CD4-positive, CD25-positive, alpha-beta regulatory T cell (primary cell): ENCODE data around the gene RHEBL1. TPM values are rescaled to one million over a fixed set of nuclear protein-coding genes. Genes with fewer than 3 reads are reported as not detected.

Experiments
- ATAC-seq, 2 donors: fragments of 150-1000 bp; cut with Tn5 transposase; one replicate each; pipeline ENCODE4 v1.10.0; 2021; ENCODE audit warnings: low read depth in 2 of 2, moderate number of reproducible peaks in 2 of 2, moderate library complexity in 1 of 2
- DNase-seq, 3 donors: peaks; one replicate each; pipeline versions ENCODE4 v3.0.0 to v3.0.0-alpha.2; 2012 to 2022; ENCODE audit warnings: mixed read lengths in 1 of 3
- H3K27ac ChIP-seq: one replicate; pipeline ENCODE4 v1.7.0; 2013; ENCODE audit warnings: mild to moderate bottlenecking, low read length; ENCODE audit not compliant: insufficient read depth, poor library complexity, severe bottlenecking
- H3K27me3 ChIP-seq: one replicate; pipeline ENCODE4 v1.7.0; 2013; ENCODE audit warnings: low read length; ENCODE audit not compliant: control insufficient read depth, insufficient read depth
- H3K36me3 ChIP-seq: one replicate; pipeline ENCODE4 v1.7.0; 2013; ENCODE audit warnings: mild to moderate bottlenecking, low read length, moderate library complexity; ENCODE audit not compliant: control insufficient read depth, insufficient read depth
- H3K4me1 ChIP-seq: 2 replicates; pipeline ENCODE4 v1.7.0; 2013; ENCODE audit warnings: mild to moderate bottlenecking, low read length; ENCODE audit not compliant: insufficient read depth, control insufficient read depth, poor library complexity, severe bottlenecking
- H3K4me3 ChIP-seq: one replicate; pipeline ENCODE4 v1.7.0; 2013; ENCODE audit warnings: low read depth, mild to moderate bottlenecking, low read length, moderate library complexity
- H3K9me3 ChIP-seq, 2 experiments: 1 replicate in 1 of 2; 2 replicates in 1 of 2; pipeline ENCODE4 v1.7.0; 2013; ENCODE audit warnings: low read length in 2 of 2, mild to moderate bottlenecking in 1 of 2, moderate library complexity in 1 of 2; ENCODE audit not compliant: control insufficient read depth in 2 of 2
- H3K27ac Mint-ChIP-seq, 3 donors: one replicate each; pipeline ENCODE4 v1.8.0; 2020 to 2022; ENCODE audit warnings: mild to moderate bottlenecking in 3 of 3, mixed read lengths in 3 of 3, moderate library complexity in 2 of 3
- H3K27me3 Mint-ChIP-seq: one replicate; pipeline ENCODE4 v1.8.0; 2022; ENCODE audit warnings: mild to moderate bottlenecking, mixed read lengths
- H3K36me3 Mint-ChIP-seq: one replicate; pipeline ENCODE4 v1.8.0; 2020; ENCODE audit warnings: mixed read lengths
- H3K4me1 Mint-ChIP-seq, 4 donors: one replicate each; pipeline ENCODE4 v1.8.0; 2020 to 2022; ENCODE audit warnings: mixed read lengths in 4 of 4, mild to moderate bottlenecking in 1 of 4
- H3K4me3 Mint-ChIP-seq, 4 donors: one replicate each; pipeline ENCODE4 v1.8.0; 2020 to 2022; ENCODE audit warnings: mild to moderate bottlenecking in 4 of 4, mixed read lengths in 4 of 4, moderate library complexity in 3 of 4
- H3K9me3 Mint-ChIP-seq, 7 donors: one replicate each; pipeline ENCODE4 v1.8.0; 2020 to 2022; ENCODE audit warnings: mixed read lengths in 7 of 7, mild to moderate bottlenecking in 3 of 7, moderate library complexity in 2 of 7
- polyA plus RNA-seq, 4 donors: library from polyadenylated mRNA; unstranded; fragments of 300-500 nt; fragmentation: Illumina TruSeq; gene quantifications; one replicate each; pipeline ENCODE4 v1.2.3, GENCODE V29; 2021
- total RNA-seq: library from RNA; stranded (reverse); gene quantifications from one replicate; pipeline ENCODE4 v1.2.3, GENCODE V29; 2022

The RHEBL1 gene, protein sequence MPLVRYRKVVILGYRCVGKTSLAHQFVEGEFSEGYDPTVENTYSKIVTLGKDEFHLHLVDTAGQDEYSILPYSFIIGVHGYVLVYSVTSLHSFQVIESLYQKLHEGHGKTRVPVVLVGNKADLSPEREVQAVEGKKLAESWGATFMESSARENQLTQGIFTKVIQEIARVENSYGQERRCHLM
- 6.0 TPM for total RNA-seq
- 10 to 100 TPM; 11.7 to 19.5 (median 15.8) TPM for polyA plus RNA-seq

DNA sequence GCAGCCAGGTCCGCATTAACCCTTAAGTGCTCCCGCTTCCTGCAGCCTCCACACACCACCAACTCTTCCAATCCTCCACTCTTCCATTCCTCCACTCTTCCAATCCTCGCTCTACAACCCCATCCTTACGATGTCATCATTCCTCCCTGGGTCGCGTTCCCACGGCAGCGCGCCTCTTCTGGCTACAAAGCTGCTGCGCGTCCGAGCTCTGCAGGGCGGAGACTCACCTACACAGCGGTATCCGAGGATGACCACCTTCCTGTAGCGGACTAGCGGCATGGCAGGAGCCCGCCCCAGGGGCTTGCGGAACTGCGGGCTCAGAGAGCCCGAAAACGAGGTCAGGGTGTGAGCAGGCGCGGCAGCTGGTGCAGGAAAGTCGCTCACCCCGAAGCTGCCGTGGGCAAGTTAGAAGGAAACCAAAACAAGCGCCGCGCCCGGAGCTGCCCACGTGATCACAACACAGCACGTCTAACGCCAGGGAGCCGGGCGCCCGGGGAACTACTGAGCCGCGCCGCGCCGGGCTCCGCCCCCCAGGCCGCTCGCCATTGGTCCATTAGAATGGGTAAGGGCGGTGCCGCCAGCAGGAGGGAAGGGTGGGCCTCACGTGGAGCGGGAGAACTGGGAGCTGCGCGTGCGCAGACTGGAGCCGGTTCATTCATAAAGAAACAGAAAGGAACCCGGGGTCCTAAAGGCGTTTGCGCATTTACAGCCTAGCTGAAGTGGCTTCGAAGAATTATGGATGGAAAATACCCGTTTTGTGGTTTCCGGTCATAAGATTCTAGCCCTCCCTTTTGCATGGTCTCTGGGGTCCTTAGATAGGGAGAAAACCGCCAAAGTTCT is at the start of gene RHEBL1:
RHEBL1 (minus strand) TSS at position 473 of the 840 bp plus-strand sequence; CDS start at position 279, 194 bp downstream.
- Mint-ChIP-seq H3K9me3 (no peaks in the 10 kb centered on the region), H3K27me3 (no peaks in the 10 kb centered on the region), H3K27ac (peak within 1 kb of the TSS; percentile 69 to 98 (median 97)), H3K36me3 (no peaks in the 10 kb centered on the region), H3K4me3 (peak within 1 kb of the TSS; percentile 97 to 100 (median 98)), H3K4me1 (peaks cover 4 to 25% (median 10%) of the 10 kb centered on the region in 4 donors)
- Histone ChIP-seq H3K27me3 (no peaks in the 10 kb centered on the region), H3K9me3 (no peaks in the 10 kb centered on the region), H3K27ac (peak within 1 kb of the TSS; percentile 82), H3K4me3 (peak within 1 kb of the TSS; percentile 92), H3K36me3 (peaks cover 10% of the 10 kb centered on the region), H3K4me1 (peaks cover 12% of the 10 kb centered on the region)
- ATAC-seq: peak; percentile 99 to 100
- DNase-seq: peak; percentile 94 to 99 (median 97)

DNA sequence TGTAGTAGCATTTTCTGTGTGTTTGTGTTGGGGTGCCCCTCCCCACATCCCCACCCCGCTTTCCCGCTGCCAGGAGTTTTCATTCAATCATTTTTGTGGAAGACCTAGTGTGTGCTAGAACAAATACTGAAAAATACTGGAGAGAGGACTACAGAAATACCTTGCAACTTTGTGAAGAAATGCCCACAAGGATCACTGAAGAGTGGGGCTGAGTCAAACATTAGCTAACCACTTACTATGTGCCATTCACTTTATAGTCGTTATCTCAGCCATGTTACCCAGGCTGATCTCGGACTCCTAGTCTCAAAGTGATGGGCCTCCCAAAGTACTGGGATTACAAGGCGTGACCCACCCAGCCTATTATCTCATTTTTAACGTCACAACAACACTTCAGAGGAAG is 41.4 kb upstream of the RHEBL1 start:
- no peaks in the 10 kb centered on the region for H3K27me3 ChIP-seq
- no peak for ATAC-seq
- H3K4me1 Mint-ChIP-seq: peaks cover 5 to 47% (median 35%) of the 10 kb centered on the region in 4 donors
- no peaks in the 10 kb centered on the region for H3K9me3 ChIP-seq
- H3K4me3 Mint-ChIP-seq: peak overlapping the region; percentile 97 to 99 (median 98)
- peaks cover 9% of the 10 kb centered on the region for H3K36me3 Mint-ChIP-seq
- H3K27ac Mint-ChIP-seq: peak overlapping the region; percentile 99
- peaks cover 30% of the 10 kb centered on the region for H3K4me1 ChIP-seq
- no peaks in the 10 kb centered on the region for H3K9me3 Mint-ChIP-seq
- no peak for DNase-seq
- peak overlapping the region; percentile 93 for H3K27ac ChIP-seq
- H3K4me3 ChIP-seq: peak overlapping the region; percentile 72
- peaks cover 14% of the 10 kb centered on the region for H3K36me3 ChIP-seq
- peaks cover 5% of the 10 kb centered on the region for H3K27me3 Mint-ChIP-seq

DNA sequence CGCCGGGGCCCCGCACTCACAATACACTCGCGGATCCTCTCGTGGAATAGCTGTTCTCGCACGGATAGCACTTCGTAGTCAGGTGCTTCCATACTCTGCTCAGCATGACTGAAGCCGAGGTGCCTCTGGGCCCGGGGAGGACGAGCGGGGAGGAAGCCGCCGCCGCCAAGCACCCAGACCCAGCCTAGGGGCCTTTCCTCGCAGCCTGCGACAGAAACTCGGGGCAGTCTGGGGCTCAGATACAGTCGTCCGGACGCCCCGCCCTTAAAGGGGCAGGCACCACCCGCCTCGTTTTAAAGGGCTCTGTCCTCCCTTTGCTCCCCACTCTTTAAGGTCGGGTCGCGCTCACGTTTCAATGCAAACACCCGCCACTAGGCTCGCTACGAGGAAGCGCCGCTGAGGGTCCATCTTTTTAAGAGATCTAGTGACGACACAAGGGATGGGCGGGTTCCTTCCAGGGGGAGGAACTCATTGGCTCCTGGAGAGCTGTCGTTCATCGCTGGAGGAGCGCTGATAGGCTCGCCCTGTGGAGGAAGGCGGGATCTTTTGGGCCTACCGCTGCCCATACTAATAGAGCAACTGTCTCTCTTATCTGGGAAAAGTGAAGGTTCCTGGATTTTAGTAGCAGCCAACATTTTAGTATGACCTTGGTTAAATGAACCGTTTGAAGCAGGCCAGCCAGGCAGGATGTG is 40.8 kb upstream of the RHEBL1 start, which contains the start of gene LMBR1L:
LMBR1L (minus strand) TSS at position 384 of the 692 bp plus-strand sequence; CDS start at position 92, 292 bp downstream.
- Mint-ChIP-seq H3K36me3 (peaks cover 14% of the 10 kb centered on the region), H3K27me3 (peaks cover 4% of the 10 kb centered on the region), H3K9me3 (no peaks in the 10 kb centered on the region), H3K27ac (peak within 1 kb of the TSS; percentile 99), H3K4me3 (peak within 1 kb of the TSS; percentile 97 to 99 (median 98)), H3K4me1 (peaks cover 5 to 49% (median 34%) of the 10 kb centered on the region in 4 donors)
- peaks cover 30% of the 10 kb centered on the region for H3K4me1 ChIP-seq
- peaks cover 20% of the 10 kb centered on the region for H3K36me3 ChIP-seq
- peak; percentile 94 for ATAC-seq
- H3K27me3 ChIP-seq: no peaks in the 10 kb centered on the region
- H3K9me3 ChIP-seq: no peaks in the 10 kb centered on the region
- DNase-seq: peak; percentile 95 to 99 (median 97)
- peak within 1 kb of the TSS; percentile 84 for H3K4me3 ChIP-seq
- H3K27ac ChIP-seq: peak within 1 kb of the TSS; percentile 93

GRCh38 chr12:49109641-49110463 is 40.1 kb upstream of the RHEBL1 start:
- H3K4me3 Mint-ChIP-seq: peak overlapping the region; percentile 97 to 99 (median 98)
- DNase-seq (peak in 2 of 3 donors; percentile 21 to 56), ATAC-seq (no peak)
- peaks cover 30% of the 10 kb centered on the region for H3K4me1 ChIP-seq
- H3K27ac ChIP-seq: peak overlapping the region; percentile 93
- peaks cover 27% of the 10 kb centered on the region for H3K36me3 ChIP-seq
- no peaks in the 10 kb centered on the region for H3K9me3 Mint-ChIP-seq
- peaks cover 14% of the 10 kb centered on the region for H3K36me3 Mint-ChIP-seq
- H3K4me1 Mint-ChIP-seq: peaks cover 5 to 53% (median 33%) of the 10 kb centered on the region in 4 donors
- H3K27ac Mint-ChIP-seq: peak overlapping the region; percentile 99
- no peaks in the 10 kb centered on the region for H3K27me3 ChIP-seq
- H3K27me3 Mint-ChIP-seq: no peaks in the 10 kb centered on the region
- peak overlapping the region; percentile 84 for H3K4me3 ChIP-seq
- no peaks in the 10 kb centered on the region for H3K9me3 ChIP-seq

GRCh38 chr12:49108958-49109404 is 39.2 kb upstream of the RHEBL1 start:
- Histone ChIP-seq H3K4me3 (peak overlapping the region; percentile 84), H3K4me1 (peaks cover 30% of the 10 kb centered on the region), H3K27ac (peak overlapping the region; percentile 93), H3K9me3 (no peaks in the 10 kb centered on the region), H3K27me3 (no peaks in the 10 kb centered on the region), H3K36me3 (peaks cover 34% of the 10 kb centered on the region)
- H3K9me3 Mint-ChIP-seq: no peaks in the 10 kb centered on the region
- peaks cover 18% of the 10 kb centered on the region for H3K36me3 Mint-ChIP-seq
- peak overlapping the region; percentile 66 to 99 (median 99) for H3K27ac Mint-ChIP-seq
- H3K4me3 Mint-ChIP-seq: peak overlapping the region; percentile 97 to 99 (median 98)
- DNase-seq (no peak), ATAC-seq (no peak)
- H3K27me3 Mint-ChIP-seq: no peaks in the 10 kb centered on the region
- peaks cover 5 to 57% (median 36%) of the 10 kb centered on the region in 4 donors for H3K4me1 Mint-ChIP-seq

DNA sequence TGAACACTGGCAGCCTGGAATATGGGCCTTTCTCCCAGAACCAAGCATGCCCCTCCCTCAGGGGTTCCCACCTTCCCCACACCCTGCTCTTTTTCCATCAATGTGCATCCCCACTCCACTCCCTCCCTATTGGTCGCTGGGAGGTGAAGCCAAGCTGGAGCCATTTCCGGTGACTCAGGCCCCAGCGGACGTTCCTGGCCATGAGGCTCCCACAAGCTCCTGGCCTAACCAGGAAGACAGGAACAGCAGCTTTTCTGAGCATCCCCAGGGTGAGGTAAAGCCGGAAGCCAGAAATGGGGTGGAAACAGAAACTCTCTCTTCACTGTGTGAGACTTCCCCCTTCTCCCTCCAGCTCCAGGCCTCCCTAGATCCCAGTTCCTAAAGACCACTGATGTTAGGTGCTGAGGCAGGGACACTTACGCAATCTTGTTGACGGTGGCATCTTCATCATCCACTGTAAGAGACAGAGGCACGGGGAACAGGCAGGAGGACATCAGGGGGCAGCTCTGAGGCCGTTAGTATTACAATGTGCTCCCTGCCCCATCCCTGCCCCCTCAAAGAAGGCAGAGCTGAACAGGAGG is 35.8 kb upstream of the RHEBL1 start:
- Mint-ChIP-seq H3K4me3 (no peak overlapping the region), H3K27me3 (no peaks in the 10 kb centered on the region), H3K4me1 (peaks cover 0 to 51% (median 32%) of the 10 kb centered on the region in 4 donors), H3K9me3 (no peaks in the 10 kb centered on the region), H3K27ac (no peak overlapping the region), H3K36me3 (peaks cover 36% of the 10 kb centered on the region)
- DNase-seq: no peak
- ATAC-seq: no peak
- H3K27me3 ChIP-seq: no peaks in the 10 kb centered on the region
- H3K4me3 ChIP-seq: no peak overlapping the region
- H3K4me1 ChIP-seq: peaks cover 24% of the 10 kb centered on the region
- H3K36me3 ChIP-seq: peaks cover 68% of the 10 kb centered on the region
- H3K9me3 ChIP-seq: no peaks in the 10 kb centered on the region
- H3K27ac ChIP-seq: no peak overlapping the region
